HG03280 (cell line): Measurements from ENCODE around the gene GALK2.

Source experiments
- ATAC-seq: cut with Tn5 transposase; IDR thresholded peaks from one replicate; pipeline ENCODE4 v1.9.1; 2021; ENCODE audit warnings: mild to moderate bottlenecking, moderate library complexity; ENCODE audit not compliant: unreplicated experiment

Gene GALK2

GRCh38 chr15:49278751-49279150, 108.7 kb downstream of the GALK2 start:
- no peak for ATAC-seq

GRCh38 chr15:49279521-49280456, 109.7 kb downstream of the GALK2 start:
- ATAC-seq: no peak

- ATAC-seq: no peak
Observed at GRCh38 chr15:49282366-49282765, 112.3 kb downstream of the GALK2 start.

GRCh38 chr15:49286649-49287404, 116.8 kb downstream of the GALK2 start:
- ATAC-seq: no peak

GRCh38 chr15:49287481-49287880, 117.4 kb downstream of the GALK2 start:
- no peak for ATAC-seq

GRCh38 chr15:49288391-49288790, 118.3 kb downstream of the GALK2 start:
- no peak for ATAC-seq

GRCh38 chr15:49290191-49290590, 120.1 kb downstream of the GALK2 start:
- no peak for ATAC-seq

GRCh38 chr15:49293941-49294340, 123.9 kb downstream of the GALK2 start:
- ATAC-seq: no peak

- ATAC-seq: no peak
Observed at GRCh38 chr15:49296258-49296657, 126.2 kb downstream of the GALK2 start.

GRCh38 chr15:49297584-49297983, 127.5 kb downstream of the GALK2 start:
- ATAC-seq: no peak

- no peak for ATAC-seq
Observed at GRCh38 chr15:49300856-49301255, 130.8 kb downstream of the GALK2 start.

GRCh38 chr15:49301562-49301961, 131.5 kb downstream of the GALK2 start:
- no peak for ATAC-seq

- ATAC-seq: no peak
Observed at GRCh38 chr15:49303003-49303402, 133.0 kb downstream of the GALK2 start.

GRCh38 chr15:49306551-49306950, 136.5 kb downstream of the GALK2 start:
- no peak for ATAC-seq

- no peak for ATAC-seq
Observed at GRCh38 chr15:49308686-49309085, 138.6 kb downstream of the GALK2 start.

- no peak for ATAC-seq
Observed at GRCh38 chr15:49309889-49310288, 139.8 kb downstream of the GALK2 start.

- no peak for ATAC-seq
Observed at GRCh38 chr15:49313650-49314049, 143.6 kb downstream of the GALK2 start.

- ATAC-seq: no peak
Observed at GRCh38 chr15:49314716-49315115, 144.7 kb downstream of the GALK2 start.

GRCh38 chr15:49315391-49315823, 145.4 kb downstream of the GALK2 start:
- no peak for ATAC-seq

GRCh38 chr15:49320351-49320750, 150.3 kb downstream of the GALK2 start:
- no peak for ATAC-seq

- no peak for ATAC-seq
Observed at GRCh38 chr15:49323207-49323606, 153.2 kb downstream of the GALK2 start.

GRCh38 chr15:49327927-49328326, 157.9 kb downstream of the GALK2 start:
- ATAC-seq: no peak
